Mucosa of stomach (tissue), 1 donor: ENCODE results near the gene ARAP1.

Source experiments
- H3K27me3 ChIP-seq: one replicate; pipeline ENCODE4 v1.7.0; 2013; ENCODE audit warnings: mild to moderate bottlenecking, low read length; ENCODE audit not compliant: control insufficient read depth, insufficient read depth
- H3K36me3 ChIP-seq: one replicate; pipeline ENCODE4 v1.7.0; 2013; ENCODE audit warnings: low read length; ENCODE audit not compliant: control insufficient read depth, insufficient read depth
- H3K4me1 ChIP-seq: one replicate; pipeline ENCODE4 v1.7.0; 2013; ENCODE audit warnings: mild to moderate bottlenecking, low read length; ENCODE audit not compliant: control insufficient read depth, insufficient read depth
- H3K4me3 ChIP-seq: one replicate; pipeline ENCODE4 v1.7.0; 2013; ENCODE audit warnings: low read length
- H3K9ac ChIP-seq: one replicate; pipeline ENCODE4 v1.7.0; 2013; ENCODE audit warnings: mild to moderate bottlenecking, low read length, moderate library complexity
- H3K9me3 ChIP-seq: one replicate; pipeline ENCODE4 v1.7.0; 2013; ENCODE audit warnings: mild to moderate bottlenecking, low read length, moderate library complexity; ENCODE audit not compliant: control insufficient read depth
- donor health status: Pancreatic carcinoma.

ARAP1 gene

DNA sequence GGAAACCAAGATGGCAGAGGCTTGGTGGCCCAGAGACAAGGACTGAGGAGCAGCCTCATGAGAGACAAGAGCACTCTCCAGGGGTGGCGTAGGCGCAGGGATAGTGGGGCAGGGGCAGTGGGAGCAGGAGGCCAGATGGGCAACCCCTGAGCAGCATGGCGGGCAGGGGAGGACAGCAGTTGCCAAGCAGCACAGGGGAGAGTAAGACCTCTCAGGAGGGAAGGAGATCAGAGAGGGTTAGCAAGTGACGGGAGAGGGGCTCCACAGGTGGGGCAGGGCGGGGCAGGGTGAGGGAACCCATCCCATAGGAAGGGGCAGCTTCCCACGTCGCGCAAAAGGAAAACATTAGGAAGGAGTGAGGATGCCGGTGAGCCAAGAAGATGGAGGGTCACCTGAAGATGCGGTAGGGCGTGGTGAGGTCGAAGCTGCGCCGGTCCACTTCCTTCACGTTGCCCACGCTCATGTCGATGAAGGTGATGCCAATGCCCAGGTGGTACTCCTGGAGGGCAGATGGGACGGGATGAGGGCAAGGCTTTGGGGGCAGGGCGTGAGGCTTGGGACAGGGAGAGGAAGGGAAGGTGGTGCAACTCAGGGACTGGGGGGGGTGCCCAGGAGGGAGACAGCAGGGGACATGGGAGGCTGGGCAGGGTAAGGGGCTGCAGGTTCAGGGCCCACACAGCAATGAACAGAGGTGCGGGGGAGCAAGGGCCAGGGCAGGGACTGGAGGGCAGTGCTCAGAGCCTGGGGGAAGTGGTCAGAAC lies 42.5 kb downstream of the ARAP1 start:
- H3K4me3 ChIP-seq: no peak overlapping the region
- no peaks in the 10 kb centered on the region for H3K9me3 ChIP-seq
- H3K9ac ChIP-seq: no peak overlapping the region
- peaks cover 18% of the 10 kb centered on the region for H3K36me3 ChIP-seq
- peaks cover 10% of the 10 kb centered on the region for H3K4me1 ChIP-seq
- no peaks in the 10 kb centered on the region for H3K27me3 ChIP-seq

GRCh38 chr11:72707032-72707431 lies 45.2 kb downstream of the ARAP1 start:
- H3K4me3 ChIP-seq: no peak overlapping the region
- no peak overlapping the region for H3K9ac ChIP-seq
- no peaks in the 10 kb centered on the region for H3K9me3 ChIP-seq
- no peaks in the 10 kb centered on the region for H3K27me3 ChIP-seq
- H3K36me3 ChIP-seq: peaks cover 21% of the 10 kb centered on the region
- H3K4me1 ChIP-seq: no peaks in the 10 kb centered on the region

DNA sequence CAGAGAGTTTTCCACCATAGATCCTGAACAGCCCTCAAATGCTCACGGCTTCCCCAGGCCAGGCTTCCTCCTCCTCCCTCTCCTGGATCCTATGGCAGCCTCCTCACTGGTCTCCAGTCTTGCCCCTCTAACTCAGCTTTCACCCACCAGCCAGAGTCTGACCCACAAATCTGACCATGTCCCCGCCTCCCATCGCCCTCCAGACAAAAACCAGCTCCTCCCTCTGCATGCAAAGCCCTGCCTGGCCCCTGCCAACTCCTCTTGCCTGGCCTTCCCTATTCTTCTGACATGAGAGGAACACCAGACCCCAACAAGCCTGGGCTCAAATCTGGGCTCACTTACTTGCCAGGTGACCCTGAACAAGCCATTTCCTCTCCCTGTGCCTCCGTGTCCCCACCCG lies 45.6 kb downstream of the ARAP1 start:
- Histone ChIP-seq H3K36me3 (peaks cover 26% of the 10 kb centered on the region), H3K9me3 (no peaks in the 10 kb centered on the region), H3K9ac (no peak overlapping the region), H3K4me3 (no peak overlapping the region), H3K27me3 (no peaks in the 10 kb centered on the region), H3K4me1 (no peaks in the 10 kb centered on the region)

- Histone ChIP-seq H3K27me3 (no peaks in the 10 kb centered on the region), H3K9ac (no peak overlapping the region), H3K9me3 (no peaks in the 10 kb centered on the region), H3K4me1 (no peaks in the 10 kb centered on the region), H3K4me3 (no peak overlapping the region), H3K36me3 (peaks cover 33% of the 10 kb centered on the region)
Measured at GRCh38 chr11:72705442-72706365, 46.5 kb downstream of the ARAP1 start.

DNA sequence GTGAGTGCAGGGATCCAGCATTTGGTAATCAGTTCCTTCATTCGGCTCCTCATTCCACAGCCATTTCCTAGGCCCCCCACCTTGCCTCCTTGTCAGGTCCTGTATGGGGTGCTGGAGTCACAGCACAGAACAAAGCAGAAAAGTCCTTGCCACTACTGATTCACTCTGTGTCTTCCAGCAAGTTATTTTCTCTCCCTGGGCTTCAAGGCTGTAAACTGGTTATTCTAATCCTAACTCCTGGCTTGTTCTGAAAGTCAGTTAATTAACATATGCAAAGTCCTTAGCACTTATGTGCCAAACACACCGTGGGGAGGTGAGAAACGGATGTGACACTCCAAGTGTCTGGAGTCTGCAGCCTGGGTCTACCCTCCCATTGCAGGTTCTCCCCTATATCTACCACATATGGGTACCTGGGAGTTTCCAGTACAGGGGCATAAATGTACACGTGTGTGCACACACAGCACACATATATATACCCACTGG lies 47.4 kb downstream of the ARAP1 start:
- no peaks in the 10 kb centered on the region for H3K4me1 ChIP-seq
- H3K4me3 ChIP-seq: no peak overlapping the region
- H3K9me3 ChIP-seq: no peaks in the 10 kb centered on the region
- no peaks in the 10 kb centered on the region for H3K27me3 ChIP-seq
- H3K9ac ChIP-seq: no peak overlapping the region
- peaks cover 41% of the 10 kb centered on the region for H3K36me3 ChIP-seq

GRCh38 chr11:72704028-72704782 lies 48.0 kb downstream of the ARAP1 start:
- no peaks in the 10 kb centered on the region for H3K27me3 ChIP-seq
- no peak overlapping the region for H3K4me3 ChIP-seq
- H3K9me3 ChIP-seq: no peaks in the 10 kb centered on the region
- H3K9ac ChIP-seq: no peak overlapping the region
- H3K4me1 ChIP-seq: no peaks in the 10 kb centered on the region
- H3K36me3 ChIP-seq: peaks cover 41% of the 10 kb centered on the region

- Histone ChIP-seq H3K9ac (no peak overlapping the region), H3K4me3 (no peak overlapping the region)
Measured at GRCh38 chr11:72703267-72704008, 48.8 kb downstream of the ARAP1 start.

GRCh38 chr11:72702577-72703241 lies 49.5 kb downstream of the ARAP1 start:
- no peak overlapping the region for H3K9ac ChIP-seq
- H3K4me1 ChIP-seq: no peaks in the 10 kb centered on the region
- no peaks in the 10 kb centered on the region for H3K27me3 ChIP-seq
- H3K36me3 ChIP-seq: peaks cover 30% of the 10 kb centered on the region
- H3K9me3 ChIP-seq: no peaks in the 10 kb centered on the region
- no peak overlapping the region for H3K4me3 ChIP-seq

More at GRCh38 chr11:72703267-72704008, 48.8 kb downstream of the ARAP1 start:
- no peaks in the 10 kb centered on the region for H3K4me1 ChIP-seq
- H3K9me3 ChIP-seq: no peaks in the 10 kb centered on the region
- H3K27me3 ChIP-seq: no peaks in the 10 kb centered on the region
- peaks cover 34% of the 10 kb centered on the region for H3K36me3 ChIP-seq

DNA sequence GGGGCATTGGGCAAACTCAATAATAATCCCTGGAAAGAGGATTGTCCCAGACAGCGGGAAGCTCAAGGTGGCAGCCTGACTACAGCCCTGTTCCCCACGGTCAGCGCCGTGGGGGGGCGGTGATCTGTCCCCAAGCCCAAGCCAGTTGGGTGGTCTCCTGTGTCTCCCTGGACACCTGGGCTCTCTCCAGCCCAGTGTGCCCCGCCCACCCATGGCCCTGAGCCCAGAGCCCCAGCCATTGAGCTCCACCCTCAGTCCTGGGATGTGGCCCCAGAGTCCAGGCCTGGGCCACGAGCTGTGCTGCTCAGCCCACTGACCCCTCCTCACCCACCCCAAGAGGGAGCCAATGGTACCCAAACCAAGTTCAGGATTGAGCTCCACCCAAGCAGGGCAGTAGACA lies 50.1 kb downstream of the ARAP1 start:
- Histone ChIP-seq H3K4me1 (peaks cover 5% of the 10 kb centered on the region), H3K36me3 (peaks cover 30% of the 10 kb centered on the region), H3K4me3 (no peak overlapping the region)

DNA sequence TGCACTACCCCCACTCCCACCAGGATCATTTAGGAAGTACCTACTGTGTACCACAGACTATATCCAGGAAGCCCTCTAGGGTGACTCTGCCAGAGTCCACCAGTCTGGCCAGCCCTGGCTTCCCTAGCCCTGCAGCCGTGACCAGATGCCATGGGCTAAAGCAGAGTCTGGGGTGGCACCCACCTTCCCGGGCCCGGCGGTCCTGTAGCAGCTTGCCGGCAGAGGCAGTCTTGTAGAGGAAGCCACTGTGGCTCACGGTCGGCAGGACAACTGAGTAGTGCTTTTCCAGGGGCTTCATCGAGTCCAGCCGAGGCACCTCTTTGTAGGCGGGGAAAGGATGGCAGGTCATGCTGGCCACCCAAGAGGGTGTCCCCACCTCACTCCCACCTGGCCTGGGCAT lies 50.7 kb downstream of the ARAP1 start:
- Histone ChIP-seq H3K36me3 (peaks cover 30% of the 10 kb centered on the region), H3K9ac (no peak overlapping the region), H3K9me3 (no peaks in the 10 kb centered on the region), H3K4me3 (no peak overlapping the region), H3K27me3 (no peaks in the 10 kb centered on the region), H3K4me1 (peaks cover 6% of the 10 kb centered on the region)

More for the DNA sequence above, 50.1 kb downstream of the ARAP1 start:
- no peaks in the 10 kb centered on the region for H3K9me3 ChIP-seq
- H3K27me3 ChIP-seq: no peaks in the 10 kb centered on the region
- H3K9ac ChIP-seq: no peak overlapping the region

DNA sequence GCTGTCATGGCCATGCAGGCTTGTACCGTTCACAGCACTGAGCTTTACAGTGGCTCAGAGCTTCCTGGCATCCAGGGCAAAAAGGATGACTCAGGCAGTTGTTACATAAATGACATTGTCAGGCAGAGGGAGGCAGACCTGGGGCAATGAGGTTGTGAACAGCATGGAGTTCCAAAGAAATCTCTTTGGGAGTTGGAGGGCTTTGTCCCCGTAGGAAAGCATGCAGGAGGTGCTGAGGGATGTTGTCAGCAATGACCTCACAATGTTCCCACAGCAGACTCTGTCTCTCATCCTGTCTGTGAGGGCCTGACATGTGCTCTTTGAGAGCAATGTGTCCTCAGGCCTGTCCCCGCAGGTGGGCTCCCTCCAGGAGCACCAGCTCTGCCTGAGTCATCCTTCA lies 52.1 kb downstream of the ARAP1 start:
- no peaks in the 10 kb centered on the region for H3K9me3 ChIP-seq
- H3K9ac ChIP-seq: no peak overlapping the region
- peaks cover 6% of the 10 kb centered on the region for H3K4me1 ChIP-seq
- no peak overlapping the region for H3K4me3 ChIP-seq
- H3K36me3 ChIP-seq: peaks cover 32% of the 10 kb centered on the region
- H3K27me3 ChIP-seq: no peaks in the 10 kb centered on the region
